ENCODE data around the gene TTC7B.

DNA sequence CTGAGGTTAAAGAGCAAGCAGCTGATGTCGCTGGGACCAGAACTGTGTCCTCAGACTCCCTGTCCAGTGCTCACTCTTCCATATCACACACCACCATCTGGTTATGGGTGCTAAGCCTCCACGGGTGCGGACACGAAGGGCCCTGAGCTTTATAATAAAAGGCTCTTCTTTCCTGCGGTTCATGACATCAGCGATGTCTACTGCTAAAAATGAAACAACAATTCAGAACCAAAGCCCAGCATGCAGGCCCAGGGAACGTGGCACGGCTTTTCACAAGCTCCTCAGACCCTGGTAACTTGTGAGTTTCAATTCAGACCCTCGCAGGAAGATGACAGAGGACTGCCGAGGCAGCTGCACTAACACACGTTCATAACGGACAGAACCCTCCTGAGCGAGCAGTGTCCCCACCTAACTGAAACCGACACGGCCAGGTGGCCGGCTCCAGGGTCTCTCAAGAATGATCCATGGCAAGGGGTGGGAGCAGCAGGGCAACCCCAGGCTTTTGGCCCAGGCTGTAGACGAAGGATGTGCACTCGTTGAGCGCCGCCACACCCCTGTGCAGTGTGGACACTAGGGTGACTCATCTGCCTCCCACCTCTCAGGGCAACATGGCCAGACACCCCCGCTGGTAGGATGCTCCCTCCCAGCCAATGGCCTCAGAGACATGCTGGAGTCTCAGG lies 239.1 kb downstream of the TTC7B start:
- TF ChIP-seq, protein P1, sequence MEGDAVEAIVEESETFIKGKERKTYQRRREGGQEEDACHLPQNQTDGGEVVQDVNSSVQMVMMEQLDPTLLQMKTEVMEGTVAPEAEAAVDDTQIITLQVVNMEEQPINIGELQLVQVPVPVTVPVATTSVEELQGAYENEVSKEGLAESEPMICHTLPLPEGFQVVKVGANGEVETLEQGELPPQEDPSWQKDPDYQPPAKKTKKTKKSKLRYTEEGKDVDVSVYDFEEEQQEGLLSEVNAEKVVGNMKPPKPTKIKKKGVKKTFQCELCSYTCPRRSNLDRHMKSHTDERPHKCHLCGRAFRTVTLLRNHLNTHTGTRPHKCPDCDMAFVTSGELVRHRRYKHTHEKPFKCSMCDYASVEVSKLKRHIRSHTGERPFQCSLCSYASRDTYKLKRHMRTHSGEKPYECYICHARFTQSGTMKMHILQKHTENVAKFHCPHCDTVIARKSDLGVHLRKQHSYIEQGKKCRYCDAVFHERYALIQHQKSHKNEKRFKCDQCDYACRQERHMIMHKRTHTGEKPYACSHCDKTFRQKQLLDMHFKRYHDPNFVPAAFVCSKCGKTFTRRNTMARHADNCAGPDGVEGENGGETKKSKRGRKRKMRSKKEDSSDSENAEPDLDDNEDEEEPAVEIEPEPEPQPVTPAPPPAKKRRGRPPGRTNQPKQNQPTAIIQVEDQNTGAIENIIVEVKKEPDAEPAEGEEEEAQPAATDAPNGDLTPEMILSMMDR (conservative IDR thresholded peaks at IDR 0.05 in 1 of 2, IDR thresholded peaks at IDR 0.05 in 1 of 2; ENCODE audit: low read depth in 1 of 2, low read length in 2 of 2) = no peak
- TF ChIP-seq EZH2 (IDR thresholded peaks at IDR 0.05; ENCODE audit: low read length, missing control alignments) = no peak

Measured in fibroblast of lung (primary cell).